ENCODE data around the gene NAGLU. TPM values are rescaled to one million over a fixed set of nuclear protein-coding genes. Genes with fewer than 3 reads are reported as not detected.

The NAGLU gene
- total RNA-seq, 2 experiments from 2014 or later: 15.9 to 17.5 TPM

DNA sequence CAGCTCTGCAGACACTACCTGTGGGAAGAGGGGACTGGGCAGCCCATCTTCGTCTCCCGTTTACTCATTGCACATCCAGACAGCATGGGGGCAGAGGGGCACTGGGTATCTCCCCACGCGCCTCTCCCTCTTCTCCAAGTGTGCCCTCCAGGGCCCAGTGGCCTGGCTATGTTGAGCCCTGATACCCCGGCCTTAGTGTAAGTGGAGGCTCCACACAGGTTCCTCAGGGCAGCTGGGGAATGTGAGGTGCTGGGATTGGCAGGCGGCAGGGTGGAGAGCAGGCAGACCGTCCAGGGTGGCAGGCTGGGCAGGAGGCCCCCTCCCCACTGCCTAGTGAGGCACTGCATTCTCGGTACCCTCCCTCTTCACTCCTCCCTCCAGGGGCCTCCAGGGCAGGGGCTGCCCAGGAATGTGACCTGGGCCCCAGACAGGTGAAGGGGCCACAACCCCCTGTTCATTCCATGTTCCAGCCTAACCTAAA is 13.2 kb upstream of the NAGLU start:
- Mint-ChIP-seq H3K27ac (no peak overlapping the region), H3K4me3 (no peak overlapping the region), H3K27me3 (peaks cover 42% of the 10 kb centered on the region), H3K9me3 (no peaks in the 10 kb centered on the region), H3K4me1 (peaks cover 21% of the 10 kb centered on the region), H3K36me3 (ENCODE audit: low read depth) (no peaks in the 10 kb centered on the region)
- ChIA-PET CTCF (interaction anchor here (0.6 kb wide), 1 partner anchor 75 kb away, joined by 3 read pairs; no protein-coding TSS in a partner anchor), POLR2A (interaction anchor here (0.7 kb wide), 1 partner anchor 10 kb away, joined by 5 read pairs; no protein-coding TSS in a partner anchor)
- DNase-seq: no peak

DNA sequence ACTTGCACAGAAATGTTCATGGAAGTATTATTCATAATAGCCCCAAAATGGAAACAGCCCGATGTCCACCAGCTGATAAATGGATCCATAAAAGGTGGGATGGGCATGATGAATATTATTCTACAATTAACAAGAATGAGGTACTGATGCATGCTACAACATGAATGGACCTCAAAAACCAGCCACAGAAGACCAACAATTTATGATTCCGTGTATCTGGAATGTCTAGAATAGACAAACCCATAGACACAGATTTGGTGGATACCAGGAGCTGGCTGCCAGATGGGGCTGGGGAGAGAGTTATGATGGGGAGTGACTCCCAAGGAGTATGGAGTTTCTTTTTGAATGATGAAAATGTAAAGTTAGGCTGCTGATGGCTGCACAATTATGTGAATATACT is 10.8 kb upstream of the NAGLU start:
- no peaks in the 10 kb centered on the region for H3K36me3 Mint-ChIP-seq (ENCODE audit: low read depth)
- CTCF ChIA-PET: interaction anchor here (1.5 to 1.6 kb wide), 2 partner anchors 11 to 97 kb away, joined by 4 read pairs; no protein-coding TSS in a partner anchor

GRCh38 chr17:42526031-42526444 is 10.0 kb upstream of the NAGLU start:
- POLR2A ChIA-PET: no interaction called here
- no peak overlapping the region for H3K27ac Mint-ChIP-seq
- no peak for DNase-seq

More for the DNA sequence above, 10.8 kb upstream of the NAGLU start:
- Mint-ChIP-seq H3K27ac (peak overlapping the region; percentile 50), H3K9me3 (no peaks in the 10 kb centered on the region), H3K4me3 (no peak overlapping the region), H3K27me3 (peaks cover 38% of the 10 kb centered on the region), H3K4me1 (peaks cover 29% of the 10 kb centered on the region)
- POLR2A ChIA-PET: no interaction called here
- no peak for DNase-seq

GRCh38 chr17:42527932-42528331 is 8.1 kb upstream of the NAGLU start:
- Mint-ChIP-seq H3K4me1 (peaks cover 43% of the 10 kb centered on the region), H3K27ac (no peak overlapping the region), H3K27me3 (peaks cover 27% of the 10 kb centered on the region), H3K4me3 (no peak overlapping the region), H3K9me3 (no peaks in the 10 kb centered on the region), H3K36me3 (ENCODE audit: low read depth) (no peaks in the 10 kb centered on the region)
- no peak for DNase-seq
- POLR2A ChIA-PET: no interaction called here
- CTCF ChIA-PET: interaction anchor here (0.7 to 1.8 kb wide), 23 partner anchors 8 to 306 kb away, joined by 3 to 14 read pairs (median 5); partner anchors contain the start of genes NAGLU and STAT3

More at GRCh38 chr17:42526031-42526444, 10.0 kb upstream of the NAGLU start:
- CTCF ChIA-PET: interaction anchor here (1.7 to 1.8 kb wide), 2 partner anchors 8 to 10 kb away, joined by 12 to 14 read pairs; partner anchors contain the start of gene NAGLU
- H3K27me3 Mint-ChIP-seq: peaks cover 38% of the 10 kb centered on the region
- no peaks in the 10 kb centered on the region for H3K36me3 Mint-ChIP-seq (ENCODE audit: low read depth)
- no peak overlapping the region for H3K4me3 Mint-ChIP-seq
- peaks cover 36% of the 10 kb centered on the region for H3K4me1 Mint-ChIP-seq
- H3K9me3 Mint-ChIP-seq: no peaks in the 10 kb centered on the region

DNA sequence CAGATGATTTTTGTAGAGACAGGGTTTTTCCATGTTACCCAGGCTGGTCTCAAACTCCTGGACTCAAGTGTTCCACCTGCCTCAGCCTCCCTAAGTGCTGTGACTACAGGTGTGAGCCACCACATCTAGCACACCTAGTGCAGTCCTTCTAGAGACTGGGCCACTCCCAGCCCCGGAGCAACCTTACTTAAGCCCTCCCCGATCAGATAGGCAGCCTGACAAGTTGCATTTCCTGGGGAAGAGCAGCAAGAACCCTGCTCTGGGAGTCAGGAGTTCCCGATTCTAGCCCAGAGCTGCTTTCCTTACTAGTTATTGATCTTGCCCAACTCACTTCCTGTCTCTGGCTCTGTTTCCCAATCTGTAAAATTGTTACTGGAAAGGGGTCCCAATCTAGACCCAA is 7.0 kb upstream of the NAGLU start:
- POLR2A ChIA-PET: interaction anchor here (1.0 kb wide), 1 partner anchor 65 kb away, joined by 3 read pairs; no protein-coding TSS in a partner anchor

GRCh38 chr17:42530952-42531454 is 5.0 kb upstream of the NAGLU start:
- Mint-ChIP-seq H3K27ac (no peak overlapping the region), H3K4me1 (peaks cover 32% of the 10 kb centered on the region), H3K4me3 (no peak overlapping the region), H3K9me3 (no peaks in the 10 kb centered on the region), H3K27me3 (peaks cover 20% of the 10 kb centered on the region), H3K36me3 (ENCODE audit: low read depth) (no peaks in the 10 kb centered on the region)
- DNase-seq: no peak
- ChIA-PET CTCF (interaction anchor here (1.4 to 1.6 kb wide), 2 partner anchors 11 to 18 kb away, joined by 3 to 6 read pairs; no protein-coding TSS in a partner anchor), POLR2A (interaction anchor here (0.6 kb wide), 1 partner anchor 23 kb away, joined by 3 read pairs; no protein-coding TSS in a partner anchor)

More for the DNA sequence above, 7.0 kb upstream of the NAGLU start:
- Mint-ChIP-seq H3K27me3 (peaks cover 29% of the 10 kb centered on the region), H3K27ac (no peak overlapping the region), H3K9me3 (no peaks in the 10 kb centered on the region), H3K4me3 (no peak overlapping the region), H3K4me1 (peaks cover 36% of the 10 kb centered on the region), H3K36me3 (ENCODE audit: low read depth) (no peaks in the 10 kb centered on the region)
- CTCF ChIA-PET: no interaction called here
- DNase-seq: no peak

DNA sequence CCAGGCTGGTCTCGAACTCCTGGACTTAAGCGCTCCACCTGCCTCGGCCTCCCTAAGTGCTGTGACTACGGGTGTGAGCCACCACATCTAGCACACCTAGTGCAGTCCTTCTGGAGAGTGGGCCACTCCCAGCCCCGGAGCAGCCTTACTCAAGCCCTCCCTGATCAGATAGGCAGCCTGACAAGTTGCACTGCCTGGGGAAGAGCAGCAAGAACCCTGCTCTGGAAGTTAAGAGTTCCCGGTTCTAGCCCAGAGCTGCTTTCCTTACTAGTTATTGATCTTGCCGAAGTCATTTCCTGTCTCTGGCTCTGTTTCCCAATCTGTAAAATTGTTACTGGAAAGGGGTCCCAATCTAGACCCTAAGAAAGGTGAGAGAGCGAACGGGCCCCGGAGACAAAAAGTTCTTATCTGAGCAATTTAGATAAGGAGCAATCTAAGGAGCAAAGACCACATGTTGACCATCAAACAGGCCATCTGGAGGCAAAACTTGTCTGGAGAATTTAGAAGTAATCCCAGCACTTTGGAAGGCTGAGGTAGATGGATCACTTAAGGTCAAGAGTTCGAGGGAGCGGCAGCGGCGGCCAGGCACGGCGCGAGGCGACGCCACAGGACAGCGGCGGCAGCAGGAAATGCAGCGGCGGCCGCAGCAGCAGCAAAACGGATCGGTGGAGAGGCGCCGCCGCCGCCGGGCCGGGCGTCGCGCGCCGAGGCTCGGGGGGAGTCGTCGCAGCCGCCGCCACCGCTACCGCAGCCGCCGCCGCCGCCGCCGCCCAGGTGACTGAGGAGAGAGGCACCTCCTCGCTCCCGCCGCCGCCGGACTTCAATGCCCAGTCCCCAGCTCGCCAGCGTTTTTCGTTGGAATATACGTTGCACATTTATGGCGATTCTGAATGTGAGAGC is 4.3 kb upstream of the NAGLU start:
- Mint-ChIP-seq H3K9me3 (no peaks in the 10 kb centered on the region), H3K27ac (no peak overlapping the region), H3K36me3 (ENCODE audit: low read depth) (no peaks in the 10 kb centered on the region), H3K4me3 (peak overlapping the region; percentile 62), H3K27me3 (peaks cover 17% of the 10 kb centered on the region), H3K4me1 (peaks cover 34% of the 10 kb centered on the region)
- DNase-seq: peak; percentile 56
- ChIA-PET POLR2A (interaction anchor here (1.0 to 1.1 kb wide), 2 partner anchors 9 kb away, joined by 3 to 5 read pairs; no protein-coding TSS in a partner anchor), CTCF (interaction anchor here (0.6 to 1.6 kb wide), 4 partner anchors 9 to 211 kb away, joined by 3 to 4 read pairs (median 3); no protein-coding TSS in a partner anchor)

- Mint-ChIP-seq H3K4me1 (peaks cover 40% of the 10 kb centered on the region), H3K27ac (peak overlapping the region; percentile 44), H3K9me3 (no peaks in the 10 kb centered on the region), H3K4me3 (peak overlapping the region; percentile 68), H3K27me3 (peaks cover 13% of the 10 kb centered on the region), H3K36me3 (ENCODE audit: low read depth) (peaks cover 9% of the 10 kb centered on the region)
- POLR2A ChIA-PET: interaction anchor here (1.0 to 2.4 kb wide), 14 partner anchors 12 to 287 kb away, joined by 3 to 21 read pairs (median 4); partner anchors contain the start of genes PSMC3IP, RETREG3, STAT3 and STAT5A
- CTCF ChIA-PET: interaction anchor here (0.6 to 4.3 kb wide), 7 partner anchors 8 to 221 kb away, joined by 3 to 19 read pairs (median 6); partner anchors contain the start of gene PSMC3IP
- no peak for DNase-seq
These were observed 640 bp upstream of the NAGLU start for GRCh38 chr17:42535155-42536047.

- H3K9me3 Mint-ChIP-seq: no peaks in the 10 kb centered on the region
- peak; percentile 83 for DNase-seq
- peaks cover 9% of the 10 kb centered on the region for H3K36me3 Mint-ChIP-seq (ENCODE audit: low read depth)
- peaks cover 11% of the 10 kb centered on the region for H3K27me3 Mint-ChIP-seq
- H3K4me1 Mint-ChIP-seq: peaks cover 43% of the 10 kb centered on the region
- ChIA-PET POLR2A (interaction anchor here (0.9 to 2.4 kb wide), 17 partner anchors 11 to 288 kb away, joined by 3 to 21 read pairs (median 4); partner anchors contain the start of genes PSMC3IP, RETREG3, STAT3 and STAT5A), CTCF (interaction anchor here (0.6 to 4.3 kb wide), 8 partner anchors 10 to 130 kb away, joined by 3 to 19 read pairs (median 6); partner anchors contain the start of gene PSMC3IP)
- peak overlapping the region; percentile 82 for H3K4me3 Mint-ChIP-seq
- H3K27ac Mint-ChIP-seq: peak overlapping the region; percentile 75
These were observed 523 bp downstream of the NAGLU start for GRCh38 chr17:42536372-42537155.

DNA sequence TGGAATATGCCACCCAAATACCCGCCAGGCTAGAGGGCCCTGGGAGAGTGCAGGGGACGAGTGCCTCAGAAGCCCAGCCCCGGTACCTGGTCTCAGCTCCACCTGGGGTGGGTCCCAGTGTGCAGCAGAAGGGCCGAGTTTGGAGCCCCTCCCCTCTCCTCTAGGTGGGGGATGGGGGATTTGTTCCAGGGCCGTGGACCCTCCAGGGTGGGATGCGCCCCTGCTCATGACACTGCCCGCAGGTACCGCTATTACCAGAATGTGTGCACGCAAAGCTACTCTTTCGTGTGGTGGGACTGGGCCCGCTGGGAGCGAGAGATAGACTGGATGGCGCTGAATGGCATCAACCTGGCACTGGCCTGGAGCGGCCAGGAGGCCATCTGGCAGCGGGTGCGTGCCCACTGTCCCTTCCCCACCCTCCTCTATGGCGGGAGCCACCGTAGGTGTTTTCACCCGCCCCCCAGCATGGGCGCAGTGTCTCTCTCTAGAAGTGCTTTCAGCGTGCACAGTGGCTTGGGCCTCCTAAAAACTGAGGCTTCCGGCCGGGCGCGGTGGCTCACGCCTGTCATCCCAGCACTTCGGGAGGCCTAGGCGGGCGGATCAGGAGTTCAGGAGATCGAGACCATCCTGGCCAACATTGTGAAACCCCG is 1.2 kb downstream of the NAGLU start:
- DNase-seq: no peak
- Mint-ChIP-seq H3K4me1 (peaks cover 41% of the 10 kb centered on the region), H3K36me3 (ENCODE audit: low read depth) (peaks cover 9% of the 10 kb centered on the region), H3K27me3 (peaks cover 8% of the 10 kb centered on the region), H3K9me3 (no peaks in the 10 kb centered on the region), H3K4me3 (peak overlapping the region; percentile 82), H3K27ac (peak overlapping the region; percentile 75)
- CTCF ChIA-PET: interaction anchor here (1.2 to 4.3 kb wide), 4 partner anchors 10 to 41 kb away, joined by 3 to 19 read pairs (median 12); partner anchors contain the start of gene PSMC3IP
- POLR2A ChIA-PET: interaction anchor here (0.9 to 2.4 kb wide), 9 partner anchors 10 to 148 kb away, joined by 3 to 21 read pairs (median 8); partner anchors contain the start of genes PSMC3IP, RETREG3, STAT3 and TUBG1
